Kidney epithelial cell (primary cell): ENCODE results near the gene NAP1L1. TPM values are rescaled to one million over a fixed set of nuclear protein-coding genes. Genes with fewer than 3 reads are reported as not detected.

Experiments used
- DNase-seq: peaks from one replicate; pipeline ENCODE4 v3.0.0-alpha.2; 2010; ENCODE audit warnings: low read depth
- H3K27me3 ChIP-seq: 2 replicates; pipeline ENCODE4 v1.6.0; 2011; ENCODE audit warnings: low read length; ENCODE audit not compliant: control insufficient read depth, insufficient read depth
- H3K36me3 ChIP-seq: 2 replicates; pipeline ENCODE4 v1.5.1; 2011; ENCODE audit warnings: low read length; ENCODE audit not compliant: control insufficient read depth, insufficient read depth
- H3K4me3 ChIP-seq: 2 replicates; pipeline ENCODE4 v1.5.1; 2011; ENCODE audit warnings: low read depth, mild to moderate bottlenecking, control low read depth, low read length
- CTCF ChIP-seq: IDR thresholded peaks from 2 replicates; pipeline ENCODE4 v1.5.1; 2011; ENCODE audit warnings: mild to moderate bottlenecking, moderate library complexity, low read length, control low read depth, inconsistent platforms; ENCODE audit not compliant: insufficient read depth, poor library complexity, severe bottlenecking
- total RNA-seq: library from RNA; depleted of rRNA; stranded (reverse); fragments of >200 nt; gene quantifications from 2 replicates; pipeline ENCODE4 v1.2.3, GENCODE V29; 2015

Gene NAP1L1
- total RNA-seq, 1 donor from 2014 or later: 574 TPM

- DNase-seq: no peak
- TF ChIP-seq CTCF: no peak
- H3K36me3 ChIP-seq: no peaks in the 10 kb centered on the region
- no peak overlapping the region for H3K4me3 ChIP-seq
- no peaks in the 10 kb centered on the region for H3K27me3 ChIP-seq
These were observed 42.3 kb downstream of the NAP1L1 start for GRCh38 chr12:76042147-76042546.

- Histone ChIP-seq H3K4me3 (no peak overlapping the region), H3K27me3 (no peaks in the 10 kb centered on the region), H3K36me3 (no peaks in the 10 kb centered on the region)
- DNase-seq: no peak
- TF ChIP-seq CTCF: no peak
These were observed 43.1 kb downstream of the NAP1L1 start for GRCh38 chr12:76041406-76041805.

- Histone ChIP-seq H3K4me3 (no peak overlapping the region), H3K27me3 (no peaks in the 10 kb centered on the region), H3K36me3 (no peaks in the 10 kb centered on the region)
- no peak for TF ChIP-seq CTCF
- DNase-seq: no peak
These were observed 44.0 kb downstream of the NAP1L1 start for GRCh38 chr12:76040461-76040860.

- H3K36me3 ChIP-seq: no peaks in the 10 kb centered on the region
- no peaks in the 10 kb centered on the region for H3K27me3 ChIP-seq
- DNase-seq: no peak
- TF ChIP-seq CTCF: no peak
- no peak overlapping the region for H3K4me3 ChIP-seq
These were observed 46.3 kb downstream of the NAP1L1 start for GRCh38 chr12:76038176-76038575.

GRCh38 chr12:76037130-76038103 lies 47.1 kb downstream of the NAP1L1 start:
- Histone ChIP-seq H3K4me3 (no peak overlapping the region), H3K27me3 (no peaks in the 10 kb centered on the region)

More at GRCh38 chr12:76037130-76038103, 47.1 kb downstream of the NAP1L1 start:
- DNase-seq: no peak
- peak; percentile 80 for TF ChIP-seq CTCF
- no peaks in the 10 kb centered on the region for H3K36me3 ChIP-seq
